ENCODE data around the gene NR1H3.

DNA sequence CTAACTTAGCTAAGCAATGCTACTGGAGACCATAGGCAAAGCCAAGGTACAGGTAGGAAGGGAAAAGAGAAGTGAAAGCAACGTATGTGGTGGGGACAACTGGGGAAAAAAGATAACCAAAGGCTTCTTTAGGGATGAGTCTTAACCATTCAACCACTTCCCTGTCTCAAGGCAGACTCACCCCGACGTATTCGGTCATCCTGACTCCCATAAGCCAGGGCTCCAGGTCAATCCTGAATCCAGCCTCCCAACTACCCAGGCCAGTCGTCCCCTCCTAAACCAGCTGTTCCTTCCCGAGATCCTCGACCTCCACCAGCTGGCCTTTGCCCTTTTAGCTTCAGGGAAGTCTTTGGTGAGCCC, 9.5 kb upstream of the NR1H3 start:
- no peak for TF ChIP-seq RAD21 (IDR thresholded peaks at IDR 0.05; ENCODE audit: low read length)
- no peak for TF ChIP-seq CTCF (conservative IDR thresholded peaks at IDR 0.05; ENCODE audit: low read depth, low read length)
- TF ChIP-seq MXI1 (IDR thresholded peaks at IDR 0.05; ENCODE audit: borderline replicate concordance, low read depth, low read length): no peak
- TF ChIP-seq, protein P1, sequence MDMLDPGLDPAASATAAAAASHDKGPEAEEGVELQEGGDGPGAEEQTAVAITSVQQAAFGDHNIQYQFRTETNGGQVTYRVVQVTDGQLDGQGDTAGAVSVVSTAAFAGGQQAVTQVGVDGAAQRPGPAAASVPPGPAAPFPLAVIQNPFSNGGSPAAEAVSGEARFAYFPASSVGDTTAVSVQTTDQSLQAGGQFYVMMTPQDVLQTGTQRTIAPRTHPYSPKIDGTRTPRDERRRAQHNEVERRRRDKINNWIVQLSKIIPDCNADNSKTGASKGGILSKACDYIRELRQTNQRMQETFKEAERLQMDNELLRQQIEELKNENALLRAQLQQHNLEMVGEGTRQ (IDR thresholded peaks at IDR 0.05; ENCODE audit: low read depth, low read length): no peak
- TF ChIP-seq POLR2A (IDR thresholded peaks at IDR 0.05; ENCODE audit: low read depth, low read length): no peak
- no peak for TF ChIP-seq SMC3 (IDR thresholded peaks at IDR 0.05; ENCODE audit: low read depth, low read length)
- no peak for TF ChIP-seq NFE2L2 (IDR thresholded peaks at IDR 0.05; ENCODE audit: low read depth, low read length)
- TF ChIP-seq RFX5 (IDR thresholded peaks at IDR 0.05; ENCODE audit: low read depth, low read length): no peak
- TF ChIP-seq CEBPB (IDR thresholded peaks at IDR 0.05; ENCODE audit: low read depth, low read length): no peak
- no peak for TF ChIP-seq RCOR1 (IDR thresholded peaks at IDR 0.05; ENCODE audit: insufficient replicate concordance, low read length)
- no peak for TF ChIP-seq BHLHE40 (IDR thresholded peaks at IDR 0.05; ENCODE audit: low read depth, low read length)
- TF ChIP-seq MAFK (IDR thresholded peaks at IDR 0.05; ENCODE audit: low read depth, low read length): no peak
- no peak for TF ChIP-seq CHD1 (IDR thresholded peaks at IDR 0.05; ENCODE audit: low read depth, low read length)
